HepG2 (cell line): ENCODE data around the gene IQCC. TPM values are rescaled to one million over a fixed set of nuclear protein-coding genes. Genes with fewer than 3 reads are reported as not detected.

Source experiments
- ARID5B ChIP-seq: IDR thresholded peaks from 2 replicates; pipeline ENCODE4 v1.4.0; 2020; ENCODE audit warnings: mild to moderate bottlenecking, missing genetic modification reagents
- HIVEP1 ChIP-seq: sonication (generic); formaldehyde crosslinking; IDR thresholded peaks from 2 replicates; pipeline ENCODE4 v1.4.0; 2020; ENCODE audit warnings: mild to moderate bottlenecking, missing genetic modification reagents
- KAT8 ChIP-seq: IDR thresholded peaks from 2 replicates; pipeline ENCODE4 v1.6.1; 2016; ENCODE audit warnings: missing genetic modification reagents, missing compliant biosample characterization
- KDM5B ChIP-seq: sonication (generic); formaldehyde crosslinking; IDR thresholded peaks from 2 replicates; pipeline ENCODE4 v1.4.0; 2020; ENCODE audit warnings: missing genetic modification reagents, mild to moderate bottlenecking, borderline replicate concordance
- SAFB2 ChIP-seq: sonication (generic); formaldehyde crosslinking; IDR thresholded peaks from 2 replicates; pipeline ENCODE4 v1.5.1; 2020; ENCODE audit warnings: missing genetic modification reagents, low read depth, mild to moderate bottlenecking, borderline replicate concordance
- SMAD3 ChIP-seq: sonication (generic); formaldehyde crosslinking; IDR thresholded peaks from 2 replicates; pipeline ENCODE4 v1.4.0; 2020; ENCODE audit warnings: missing genetic modification reagents
- SMAD9 ChIP-seq: sonication (generic); formaldehyde crosslinking; IDR thresholded peaks from 2 replicates; pipeline ENCODE4 v1.5.1; 2020; ENCODE audit warnings: mild to moderate bottlenecking, missing genetic modification reagents
- TFDP2 ChIP-seq: sonication (generic); formaldehyde crosslinking; IDR thresholded peaks from 2 replicates; pipeline ENCODE4 v1.4.0; 2020; ENCODE audit warnings: missing genetic modification reagents
- XBP1 ChIP-seq: sonication (generic); formaldehyde crosslinking; IDR thresholded peaks from 2 replicates; pipeline ENCODE4 v1.5.0; 2020; ENCODE audit warnings: missing genetic modification reagents
- ZC3H4 ChIP-seq: sonication (generic); formaldehyde crosslinking; IDR thresholded peaks from 2 replicates; pipeline ENCODE4 v1.4.0; 2020; ENCODE audit warnings: missing genetic modification reagents, borderline replicate concordance
- ZNF18 ChIP-seq: sonication (generic); formaldehyde crosslinking; IDR thresholded peaks from 2 replicates; pipeline ENCODE4 v1.8.0; 2022; ENCODE audit warnings: mild to moderate bottlenecking, missing genetic modification reagents; ENCODE audit not compliant: insufficient replicate concordance
- ZNF432 ChIP-seq: sonication (generic); formaldehyde crosslinking; IDR thresholded peaks from 2 replicates; pipeline ENCODE4 v1.5.0; 2020; ENCODE audit warnings: missing genetic modification reagents, mild to moderate bottlenecking, borderline replicate concordance
- ZNF577 ChIP-seq: sonication (generic); formaldehyde crosslinking; IDR thresholded peaks from 2 replicates; pipeline ENCODE4 v1.4.0; 2020; ENCODE audit warnings: mild to moderate bottlenecking, low read depth, missing genetic modification reagents, borderline replicate concordance
- ZNF646 ChIP-seq: sonication (generic); formaldehyde crosslinking; IDR thresholded peaks from 2 replicates; pipeline ENCODE4 v1.9.0; 2021; ENCODE audit warnings: mild to moderate bottlenecking, missing genetic modification reagents
- ZNF878 ChIP-seq: sonication (generic); formaldehyde crosslinking; IDR thresholded peaks from 2 replicates; pipeline ENCODE4 v1.8.1; 2023; ENCODE audit warnings: mild to moderate bottlenecking, missing genetic modification reagents, moderate library complexity
- polyA plus RNA-seq, 8 experiments: library from polyadenylated mRNA; depleted of rRNA in 3 of 8; stranded (reverse) in 7 of 8; unstranded in 1 of 8; fragments of >200 nt; fragmentation: Illumina TruSeq in 4 of 8; extraction: Trizol in 4 of 8; gene quantifications; 2 replicates each; pipeline versions ENCODE4 v1.2.1 to v1.2.3, GENCODE V29; 2011 to 2016; ENCODE audit warnings: low read depth in 4 of 8, missing spikeins in 1 of 8, mixed read lengths in 1 of 8; ENCODE audit not compliant: insufficient read depth in 1 of 8
- total RNA-seq, 5 experiments: library from RNA; depleted of rRNA; stranded (reverse); fragments of >200 nt; fragmentation: Illumina TruSeq; extraction: Trizol; gene quantifications; 2 replicates each; pipeline ENCODE4 v1.2.3, GENCODE V29; 2016; ENCODE audit warnings: low read depth in 1 of 5

IQCC gene
- total and polyA plus RNA-seq, 2 of the 13 experiments (the other 11 are each of a cell fraction or from before 2014, with no cell fraction given) = 1.7 to 3.0 TPM

- TF ChIP-seq SMAD3 (CRISPR knock-in tag) (peak; percentile 48; the same call in 1 of the 2 replicates), SAFB2 (CRISPR knock-in tag) (no peak), SMAD9 (CRISPR knock-in tag) (no peak), HIVEP1 (no peak), ZNF878 (CRISPR knock-in tag) (no peak), TFDP2 (CRISPR knock-in tag) (no peak), ZNF646 (CRISPR knock-in tag) (no peak), ARID5B (CRISPR knock-in tag) (peak; percentile 71), KDM5B (CRISPR knock-in tag) (no peak), ZNF432 (CRISPR knock-in tag) (no peak), KAT8 (CRISPR knock-in tag) (peak; percentile 41; the same call in 1 of the 2 replicates), ZNF577 (CRISPR knock-in tag) (no peak), ZNF18 (CRISPR knock-in tag) (no peak), ZC3H4 (CRISPR knock-in tag) (no peak), XBP1 (CRISPR knock-in tag) (0 out of 2 replicates have a peak, but pooled peaks have one; percentile 17)
Observed at GRCh38 chr1:32178380-32179192, 26.9 kb upstream of the IQCC start (continued).
